ENCODE measurements around the gene GRM7. TPM values are rescaled to one million over a fixed set of nuclear protein-coding genes. Genes with fewer than 3 reads are reported as not detected.

The GRM7 gene
- total RNA-seq, 2 experiments from 2014 or later, result not detected

DNA sequence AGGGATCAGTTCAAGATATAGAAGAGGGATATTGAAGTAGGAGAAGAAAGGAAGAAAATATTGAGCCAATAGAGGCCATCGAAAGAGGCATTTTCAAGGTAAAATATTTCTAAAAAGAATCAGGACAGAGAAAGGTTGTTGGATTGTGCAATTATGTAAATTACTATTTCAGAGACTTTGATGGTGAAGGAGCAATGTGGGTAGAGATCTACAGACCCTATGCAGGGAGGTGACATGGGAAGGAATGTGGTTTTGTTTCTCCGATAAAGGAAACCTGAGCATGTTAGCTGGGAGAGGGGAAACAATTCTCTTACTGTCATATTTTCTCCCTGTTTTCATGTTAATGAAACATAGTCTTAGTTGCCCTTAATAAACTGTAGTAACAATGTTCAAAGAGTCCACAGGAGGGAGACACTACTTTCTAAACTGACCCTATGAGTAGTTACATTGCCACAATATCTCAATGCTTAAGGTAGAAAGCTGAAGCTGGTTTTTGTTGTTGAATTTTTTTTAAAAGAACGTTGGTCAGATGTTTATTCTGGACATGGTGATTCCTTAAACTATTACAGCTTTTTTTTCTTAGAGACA lies 133.3 kb downstream of the GRM7 start:
- Mint-ChIP-seq H3K36me3 (ENCODE audit: low read depth) (no peaks in the 10 kb centered on the region), H3K4me3 (no peak overlapping the region), H3K9me3 (peaks cover 10% of the 10 kb centered on the region), H3K4me1 (ENCODE audit: low read depth) (no peaks in the 10 kb centered on the region), H3K27me3 (no peaks in the 10 kb centered on the region), H3K27ac (no peak overlapping the region)
- ATAC-seq (no peak), DNase-seq (no peak)
- TF ChIP-seq, protein P1, sequence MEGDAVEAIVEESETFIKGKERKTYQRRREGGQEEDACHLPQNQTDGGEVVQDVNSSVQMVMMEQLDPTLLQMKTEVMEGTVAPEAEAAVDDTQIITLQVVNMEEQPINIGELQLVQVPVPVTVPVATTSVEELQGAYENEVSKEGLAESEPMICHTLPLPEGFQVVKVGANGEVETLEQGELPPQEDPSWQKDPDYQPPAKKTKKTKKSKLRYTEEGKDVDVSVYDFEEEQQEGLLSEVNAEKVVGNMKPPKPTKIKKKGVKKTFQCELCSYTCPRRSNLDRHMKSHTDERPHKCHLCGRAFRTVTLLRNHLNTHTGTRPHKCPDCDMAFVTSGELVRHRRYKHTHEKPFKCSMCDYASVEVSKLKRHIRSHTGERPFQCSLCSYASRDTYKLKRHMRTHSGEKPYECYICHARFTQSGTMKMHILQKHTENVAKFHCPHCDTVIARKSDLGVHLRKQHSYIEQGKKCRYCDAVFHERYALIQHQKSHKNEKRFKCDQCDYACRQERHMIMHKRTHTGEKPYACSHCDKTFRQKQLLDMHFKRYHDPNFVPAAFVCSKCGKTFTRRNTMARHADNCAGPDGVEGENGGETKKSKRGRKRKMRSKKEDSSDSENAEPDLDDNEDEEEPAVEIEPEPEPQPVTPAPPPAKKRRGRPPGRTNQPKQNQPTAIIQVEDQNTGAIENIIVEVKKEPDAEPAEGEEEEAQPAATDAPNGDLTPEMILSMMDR (IDR thresholded peaks at IDR 0.05), result no peak
- CTCF ChIA-PET, result no interaction called here
- POLR2A ChIA-PET, result no interaction called here
- intact Hi-C loops (cut with micrococcal nuclease), result no loop called here

DNA sequence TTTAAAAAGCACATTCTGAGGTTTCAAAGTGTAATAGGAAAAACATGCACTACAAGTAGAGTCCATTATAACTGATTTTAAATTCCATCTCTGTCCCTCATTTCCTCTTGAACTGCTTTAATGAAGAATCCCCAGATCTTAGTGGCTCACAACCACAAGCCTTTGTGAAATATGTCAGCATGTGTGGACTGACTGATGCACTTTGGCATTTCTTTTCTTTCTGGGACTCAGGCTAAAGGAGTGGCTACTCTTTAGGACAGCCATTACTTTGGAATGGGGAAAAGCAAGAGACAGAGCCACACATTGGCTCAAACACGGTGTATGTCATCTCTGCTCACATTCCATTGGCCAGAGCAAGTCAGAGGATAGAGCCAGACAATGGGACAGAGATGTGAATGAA lies 139.6 kb downstream of the GRM7 start:
- CTCF ChIA-PET, result no interaction called here
- H3K27me3 Mint-ChIP-seq, result no peaks in the 10 kb centered on the region
- intact Hi-C loops (cut with micrococcal nuclease), result no loop called here

DNA sequence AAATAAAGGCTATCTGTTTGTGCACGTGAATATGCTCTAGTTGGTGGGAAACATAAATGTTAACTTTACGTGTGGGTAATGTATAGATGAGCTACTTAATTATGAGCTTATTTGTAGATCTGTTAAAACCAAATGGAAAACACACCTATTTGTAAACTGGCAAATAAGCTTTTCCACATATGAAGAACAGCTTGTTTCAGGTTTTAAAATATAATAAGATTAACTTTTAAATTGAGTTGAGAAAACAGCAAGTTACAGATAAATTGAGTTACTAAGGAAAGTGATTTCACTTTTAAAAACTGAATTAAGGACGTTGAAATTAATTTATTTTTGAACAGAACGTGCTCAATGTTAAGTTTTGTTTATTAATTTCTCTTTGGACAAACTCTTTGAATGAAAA lies 140.5 kb downstream of the GRM7 start:
- no peaks in the 10 kb centered on the region for H3K27me3 Mint-ChIP-seq
- no peaks in the 10 kb centered on the region for H3K4me1 Mint-ChIP-seq (ENCODE audit: low read depth)
- intact Hi-C loops (cut with micrococcal nuclease), result no loop called here
- H3K9me3 Mint-ChIP-seq, result peaks cover 12% of the 10 kb centered on the region
- TF ChIP-seq, protein P1 (IDR thresholded peaks at IDR 0.05), result no peak
- no peak overlapping the region for H3K4me3 Mint-ChIP-seq
- H3K36me3 Mint-ChIP-seq (ENCODE audit: low read depth), result no peaks in the 10 kb centered on the region
- DNase-seq (no peak), ATAC-seq (no peak)
- CTCF ChIA-PET, result no interaction called here
- H3K27ac Mint-ChIP-seq, result no peak overlapping the region
- POLR2A ChIA-PET, result no interaction called here

More for the DNA sequence above, 139.6 kb downstream of the GRM7 start:
- Mint-ChIP-seq H3K4me1 (ENCODE audit: low read depth) (no peaks in the 10 kb centered on the region), H3K4me3 (no peak overlapping the region), H3K36me3 (ENCODE audit: low read depth) (no peaks in the 10 kb centered on the region), H3K9me3 (peaks cover 12% of the 10 kb centered on the region), H3K27ac (no peak overlapping the region)
- POLR2A ChIA-PET, result no interaction called here
- DNase-seq, result no peak
- no peak for ATAC-seq
- TF ChIP-seq, protein P1 (IDR thresholded peaks at IDR 0.05), result no peak

DNA sequence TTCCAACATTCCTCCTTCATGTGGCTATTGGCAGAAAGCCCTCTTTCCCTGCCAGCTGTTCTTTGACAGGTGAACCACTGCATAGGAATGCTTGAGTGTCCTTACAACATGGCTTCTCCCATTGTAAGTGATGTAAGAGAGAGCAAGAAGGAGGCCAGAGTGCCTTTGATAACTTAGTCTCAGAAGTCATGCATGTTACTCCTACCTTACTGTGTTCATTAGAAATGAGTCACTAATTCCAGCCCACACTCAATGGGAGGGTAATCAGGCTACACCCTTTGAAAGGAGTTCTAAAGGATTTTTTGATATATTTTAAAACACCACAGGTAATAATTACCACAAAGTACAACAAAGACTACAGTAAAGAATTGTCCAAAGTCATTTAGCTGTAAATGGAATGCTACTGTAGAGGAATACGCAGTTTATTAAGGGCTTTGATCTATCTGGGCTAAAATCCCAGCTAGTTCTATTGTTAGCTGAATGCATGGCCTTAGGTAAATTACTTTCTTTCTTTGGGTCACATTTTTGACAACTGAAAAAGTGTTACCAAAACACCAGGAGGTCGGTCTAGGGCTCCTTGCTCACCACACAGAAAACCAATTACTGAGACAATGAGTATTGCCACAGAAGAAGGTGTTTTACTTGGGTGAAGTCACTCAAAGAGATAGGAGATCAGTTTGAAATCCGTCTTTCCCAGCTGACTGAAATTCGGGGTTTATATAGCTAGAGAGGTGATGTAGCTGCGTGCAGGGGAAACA lies 154.9 kb downstream of the GRM7 start:
- no peaks in the 10 kb centered on the region for H3K27me3 Mint-ChIP-seq
- ATAC-seq (no peak), DNase-seq (no peak)
- H3K9me3 Mint-ChIP-seq, result peaks cover 6% of the 10 kb centered on the region
- intact Hi-C loops (cut with micrococcal nuclease), result no loop called here
- H3K36me3 Mint-ChIP-seq (ENCODE audit: low read depth), result no peaks in the 10 kb centered on the region
- no peak overlapping the region for H3K4me3 Mint-ChIP-seq
- CTCF ChIA-PET, result no interaction called here
- POLR2A ChIA-PET, result interaction anchor here (0.6 kb wide), 1 partner anchor 12 kb away, joined by 3 read pairs; no protein-coding TSS in a partner anchor
- TF ChIP-seq, protein P1 (IDR thresholded peaks at IDR 0.05), result no peak
- H3K4me1 Mint-ChIP-seq (ENCODE audit: low read depth), result no peaks in the 10 kb centered on the region
- no peak overlapping the region for H3K27ac Mint-ChIP-seq

DNA sequence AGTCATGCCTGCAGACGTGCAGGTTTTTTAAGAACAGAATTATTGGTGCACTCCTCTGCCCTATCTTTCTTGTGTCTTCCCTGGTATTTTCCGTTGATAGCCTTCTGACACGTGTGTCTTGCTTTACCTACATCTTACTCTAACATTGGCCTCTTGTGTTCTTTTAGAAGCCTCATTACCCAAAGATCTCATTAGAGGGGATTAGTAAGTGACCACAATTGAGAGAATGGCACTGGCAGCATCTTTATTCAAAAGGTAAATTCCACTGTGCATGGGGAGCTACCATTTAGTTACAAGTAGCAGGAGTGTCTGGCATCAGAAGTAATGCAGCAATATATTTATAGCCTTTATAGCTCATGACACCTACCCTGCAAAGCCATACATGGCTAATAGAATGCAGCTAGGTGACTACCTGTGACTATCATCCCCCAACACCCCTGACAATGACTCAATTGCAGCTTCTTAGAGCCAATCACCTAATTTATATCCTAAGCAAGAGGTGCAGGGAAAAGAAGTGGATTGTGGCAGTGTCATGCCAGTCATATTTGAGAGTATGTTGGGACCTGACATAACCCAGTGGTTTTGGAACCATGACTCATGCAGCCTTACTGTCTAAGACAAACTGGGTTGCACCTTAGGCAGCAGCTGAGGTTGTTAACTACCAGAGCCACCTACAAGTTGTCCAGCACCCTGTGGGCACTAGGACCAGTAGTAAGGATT lies 164.8 kb downstream of the GRM7 start:
- POLR2A ChIA-PET, result no interaction called here
- Mint-ChIP-seq H3K4me3 (no peak overlapping the region), H3K9me3 (no peaks in the 10 kb centered on the region), H3K27ac (no peak overlapping the region), H3K27me3 (no peaks in the 10 kb centered on the region), H3K4me1 (ENCODE audit: low read depth) (no peaks in the 10 kb centered on the region), H3K36me3 (ENCODE audit: low read depth) (no peaks in the 10 kb centered on the region)
- TF ChIP-seq, protein P1 (IDR thresholded peaks at IDR 0.05), result no peak
- CTCF ChIA-PET, result interaction anchor here (0.5 kb wide), 1 partner anchor 9 kb away, joined by 3 read pairs; no protein-coding TSS in a partner anchor
- ATAC-seq, result no peak
- DNase-seq, result no peak
- intact Hi-C loops (cut with micrococcal nuclease), result no loop called here
